Endothelial cell of umbilical vein (primary cell): ENCODE data around the gene ERCC1. TPM values are rescaled to one million over a fixed set of nuclear protein-coding genes. Genes with fewer than 3 reads are reported as not detected.

ENCODE experiments used
- BruUV-seq: library from RNA; stranded (reverse); fragments of 400-500 nt; replicated peaks from 2 replicates; lab custom pipeline; 2021; lab: Mats Ljungman, UMichigan
- CTCF ChIA-PET: fragments of 300-600, 350-600 bp; sonication (Branson Sonifier 250); formaldehyde crosslinking; loops from one replicate; lab custom pipeline; 2021; ENCODE audit warnings: antibody characterized with exemption, inconsistent platforms; lab: Charles Lee
- POLR2A ChIA-PET: fragments of 300-600, 350-600 bp; sonication (Branson Sonifier 250); formaldehyde crosslinking; loops from one replicate; lab custom pipeline; 2021; ENCODE audit warnings: antibody characterized with exemption, inconsistent platforms; lab: Charles Lee
- DNase-seq: peaks from one replicate; pipeline ENCODE4 v3.0.0-alpha.2; 2011; ENCODE audit warnings: low read depth, low spot score
- FAIRE-seq: peaks from 2 replicates; lab custom pipeline; 2011; peaks lifted over from hg19 to GRCh38; lab: Jason Lieb, UNC
- H2AFZ ChIP-seq: 2 replicates; pipeline ENCODE4 v1.6.0; 2012; ENCODE audit warnings: low read depth, low read length, control low read depth, inconsistent platforms
- H3K27ac ChIP-seq: 2 replicates; pipeline ENCODE4 v1.5.1; 2011; ENCODE audit warnings: low read depth, mild to moderate bottlenecking, control low read depth, low read length, moderate library complexity; ENCODE audit not compliant: insufficient read depth
- H3K27me3 ChIP-seq, 2 experiments: 2 replicates each; pipeline versions ENCODE4 v1.6.0 to v1.6.1; 2011; ENCODE audit warnings: low read length in 2 of 2, mixed read lengths in 1 of 2; ENCODE audit not compliant: control insufficient read depth in 2 of 2, insufficient read depth in 2 of 2
- H3K36me3 ChIP-seq, 2 experiments: 2 replicates in 1 of 2; 3 replicates in 1 of 2; pipeline ENCODE4 v1.5.1; 2011; ENCODE audit warnings: low read length in 2 of 2, mild to moderate bottlenecking in 1 of 2, moderate library complexity in 1 of 2; ENCODE audit not compliant: control insufficient read depth in 2 of 2, insufficient read depth in 2 of 2; ENCODE audit errors: extremely low read depth in 1 of 2
- H3K4me1 ChIP-seq: 3 replicates; pipeline ENCODE4 v1.5.1; 2011; ENCODE audit warnings: mild to moderate bottlenecking, low read length; ENCODE audit not compliant: control insufficient read depth, insufficient read depth; ENCODE audit errors: extremely low read depth
- H3K4me2 ChIP-seq: 2 replicates; pipeline ENCODE4 v1.6.1; 2011; ENCODE audit warnings: low read length, control low read depth, mixed read lengths; ENCODE audit not compliant: insufficient read depth
- H3K4me3 ChIP-seq, 3 experiments: fragments of 200-600 bp in 1 of 3; sonication (generic), shearing (Covaris generic) in 1 of 3; replicated peaks in 1 of 3; 2 replicates each; pipeline ENCODE4 v1.5.1; 2011 to 2016; ENCODE audit warnings: control low read depth in 3 of 3, low read length in 3 of 3, mild to moderate bottlenecking in 2 of 3, inconsistent platforms in 1 of 3, low read depth in 1 of 3, moderate library complexity in 1 of 3; ENCODE audit not compliant: insufficient read depth in 1 of 3
- H3K79me2 ChIP-seq: 2 replicates; pipeline ENCODE4 v1.6.0; 2012; ENCODE audit warnings: low read length, inconsistent platforms; ENCODE audit not compliant: control insufficient read depth, insufficient read depth
- H3K9ac ChIP-seq: replicated peaks from 2 replicates; pipeline ENCODE3; 2011; ENCODE audit warnings: low read length, control low read depth; ENCODE audit not compliant: insufficient read depth; ENCODE audit errors: extremely low read depth
- H3K9me1 ChIP-seq: replicated peaks from 3 replicates; pipeline ENCODE4 v1.6.0; 2011; ENCODE audit warnings: mild to moderate bottlenecking, low read length; ENCODE audit not compliant: control insufficient read depth, insufficient read depth; ENCODE audit errors: extremely low read depth
- H3K9me3 ChIP-seq: replicated peaks from 2 replicates; pipeline ENCODE4 v1.5.1; 2012; ENCODE audit warnings: low read length, inconsistent platforms; ENCODE audit not compliant: control insufficient read depth, insufficient read depth
- H4K20me1 ChIP-seq: replicated peaks from 2 replicates; pipeline ENCODE3; 2011; ENCODE audit warnings: mild to moderate bottlenecking, low read length; ENCODE audit not compliant: control insufficient read depth, insufficient read depth; ENCODE audit errors: extremely low read depth
- CTCF ChIP-seq, 2 donors: IDR thresholded peaks; 1 replicate in 1 of 2; 2 replicates in 1 of 2; pipeline ENCODE4 v1.5.1; 2011; ENCODE audit warnings: low read length in 2 of 2, mild to moderate bottlenecking in 2 of 2, moderate library complexity in 2 of 2, control low read depth in 1 of 2, inconsistent platforms in 1 of 2, low read depth in 1 of 2; ENCODE audit not compliant: insufficient read depth in 1 of 2; ENCODE audit errors: extremely low read depth in 1 of 2
- EZH2 ChIP-seq: IDR thresholded peaks from 2 replicates; pipeline ENCODE4 v1.6.1; 2012; ENCODE audit warnings: borderline replicate concordance, low read depth, mild to moderate bottlenecking, moderate library complexity, low read length, inconsistent platforms; ENCODE audit not compliant: severe bottlenecking
- FOS ChIP-seq: IDR thresholded peaks from 2 replicates; pipeline ENCODE4 v1.6.1; 2011; ENCODE audit warnings: mild to moderate bottlenecking, low read length, moderate library complexity, borderline replicate concordance; ENCODE audit not compliant: insufficient read depth
- GATA2 ChIP-seq: IDR thresholded peaks from 2 replicates; pipeline ENCODE4 v1.7.0; 2011; ENCODE audit warnings: low read depth, mild to moderate bottlenecking, moderate library complexity, mixed read lengths, low read length; ENCODE audit not compliant: insufficient read length, insufficient read depth
- JUN ChIP-seq: IDR thresholded peaks from 2 replicates; pipeline ENCODE4 v1.6.1; 2011; ENCODE audit warnings: borderline replicate concordance, low read depth; ENCODE audit not compliant: insufficient read length, insufficient read depth
- MYC ChIP-seq: IDR thresholded peaks from one replicate; pipeline ENCODE4 v1.6.1; 2011; ENCODE audit warnings: mild to moderate bottlenecking, low read depth, low read length
- POLR2A ChIP-seq: IDR thresholded peaks from 2 replicates; pipeline ENCODE4 v1.6.1; 2012; ENCODE audit warnings: low read depth, mild to moderate bottlenecking, control low read depth, low read length
- dilution Hi-C: fragments of 300-500 bp; cut with MboI; formaldehyde crosslinking; loops from one replicate; pipeline ENCODE4 v1.15.0; 2019; ENCODE audit warnings: low sequenced_read_pairs; ENCODE audit not compliant: extremely low pct_ligation_motif_present
- intact Hi-C: fragments of 100-400 bp; cut with micrococcal nuclease; formaldehyde crosslinking; loops from one replicate; pipeline ENCODE4 v1.10.0; 2022
- polyA plus RNA-seq, 4 experiments: library from polyadenylated mRNA; depleted of rRNA in 3 of 4; stranded (reverse) in 3 of 4; unstranded in 1 of 4; fragments of >200 nt; gene quantifications; 2 replicates each; pipeline versions ENCODE4 v1.2.1 to v1.2.3, GENCODE V29; 2011 to 2012; ENCODE audit warnings: missing spikeins in 1 of 4
- total RNA-seq: library from RNA; stranded (reverse); gene quantifications from 2 replicates; pipeline ENCODE4 v1.2.3, GENCODE V29; 2021
- TF ChIP-seq, protein P1 (sequence below): IDR thresholded peaks from 2 replicates; pipeline ENCODE4 v1.6.1; 2011; ENCODE audit not compliant: insufficient read depth, insufficient read length

ERCC1 gene
- total and polyA plus RNA-seq, 2 donors (not counting 3 experiments of a cell fraction or from before 2014, with no cell fraction given), result 81.8 to 126 TPM

GRCh38 chr19:45464274-45464673 is 40.6 kb upstream of the ERCC1 start:
- Histone ChIP-seq H3K4me2 (no peak overlapping the region), H3K79me2 (no peaks in the 10 kb centered on the region), H3K27me3 (no peaks in the 10 kb centered on the region), H2AFZ (no peak overlapping the region), H3K36me3 (no peaks in the 10 kb centered on the region), H3K4me1 (peaks cover 14% of the 10 kb centered on the region), H4K20me1 (no peaks in the 10 kb centered on the region), H3K4me3 (no peak overlapping the region), H3K9ac (no peak overlapping the region), H3K9me1 (no peaks in the 10 kb centered on the region), H3K9me3 (no peaks in the 10 kb centered on the region), H3K27ac (no peak overlapping the region)
- intact Hi-C loops (no loop called here), dilution Hi-C loops (no loop called here)
- no TSS peak for BruUV-seq
- FAIRE-seq (no peak), DNase-seq (no peak)
- ChIA-PET CTCF (interaction anchor here (9.5 kb wide), 1 partner anchor 24 kb away, joined by 174 read pairs; no protein-coding TSS in a partner anchor), POLR2A (no interaction called here)
- TF ChIP-seq FOS (no peak), POLR2A (no peak), EZH2 (no peak), JUN (no peak), CTCF (IDR thresholded peaks at IDR 0.05; ENCODE audit: extremely low read depth in 1 of 2, insufficient read depth in 1 of 2, low read depth in 1 of 2, low read length in 2 of 2) (no peak), MYC (no peak), GATA2 (no peak)
- TF ChIP-seq, protein P1, sequence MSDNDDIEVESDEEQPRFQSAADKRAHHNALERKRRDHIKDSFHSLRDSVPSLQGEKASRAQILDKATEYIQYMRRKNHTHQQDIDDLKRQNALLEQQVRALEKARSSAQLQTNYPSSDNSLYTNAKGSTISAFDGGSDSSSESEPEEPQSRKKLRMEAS, result no peak
